ENCODE measurements around the gene TXNDC2.

TXNDC2 gene

GRCh38 chr18:9868857-9869714, 16.7 kb upstream of the TXNDC2 start:
- H3K27ac ChIP-seq, result no peak overlapping the region
- TF ChIP-seq CTCF (conservative IDR thresholded peaks at IDR 0.05) (no peak), ZFX (IDR thresholded peaks at IDR 0.05) (no peak)

GRCh38 chr18:9869715-9870430, 15.9 kb upstream of the TXNDC2 start:
- no peak overlapping the region for H3K27ac ChIP-seq
- no peak for TF ChIP-seq ZFX (IDR thresholded peaks at IDR 0.05)
- no peak for TF ChIP-seq CTCF (conservative IDR thresholded peaks at IDR 0.05)

- TF ChIP-seq ZFX (IDR thresholded peaks at IDR 0.05) (no peak), CTCF (conservative IDR thresholded peaks at IDR 0.05) (no peak)
- no peak overlapping the region for H3K27ac ChIP-seq
Observed at GRCh38 chr18:9870431-9871008, 15.3 kb upstream of the TXNDC2 start.

GRCh38 chr18:9871244-9871746, 14.5 kb upstream of the TXNDC2 start:
- H3K27ac ChIP-seq, result no peak overlapping the region
- no peak for TF ChIP-seq ZFX (IDR thresholded peaks at IDR 0.05)
- no peak for TF ChIP-seq CTCF (conservative IDR thresholded peaks at IDR 0.05)

- TF ChIP-seq CTCF (conservative IDR thresholded peaks at IDR 0.05), result no peak
- TF ChIP-seq ZFX (IDR thresholded peaks at IDR 0.05), result no peak
- no peak overlapping the region for H3K27ac ChIP-seq
Observed at GRCh38 chr18:9872823-9873222, 12.9 kb upstream of the TXNDC2 start.

- H3K27ac ChIP-seq, result no peak overlapping the region
- TF ChIP-seq ZFX (IDR thresholded peaks at IDR 0.05), result no peak
- no peak for TF ChIP-seq CTCF (conservative IDR thresholded peaks at IDR 0.05)
Observed at GRCh38 chr18:9874728-9875127, 11.0 kb upstream of the TXNDC2 start.

All from C4-2B (cell line).